Measurements from ENCODE around the gene ADM5. TPM values are rescaled to one million over a fixed set of nuclear protein-coding genes. Genes with fewer than 3 reads are reported as not detected.

ADM5 gene
- 0.99 TPM for polyA plus RNA-seq (ENCODE audit: insufficient read length)

GRCh38 chr19:49689133-49690078, at the start of gene ADM5:
TSS of gene ADM5 (plus strand) at chr19:49689594. CDS start at chr19:49689838, 244 bp downstream.
- no peak for DNase-seq (ENCODE audit: low read depth)

GRCh38 chr19:49640113-49640898, 49.1 kb upstream of the ADM5 start, which contains the start of gene RRAS:
TSS of gene RRAS (minus strand) at chr19:49640143. CDS start at chr19:49640098, 45 bp downstream.
- peak; percentile 99 for DNase-seq (ENCODE audit: low read depth)

GRCh38 chr19:49641688-49642491, 47.5 kb upstream of the ADM5 start, which contains the start of gene SCAF1:
TSS of gene SCAF1 (plus strand) at chr19:49642209. CDS start at chr19:49645027, 2,818 bp downstream.
- DNase-seq (ENCODE audit: low read depth) = peak; percentile 97

DNA sequence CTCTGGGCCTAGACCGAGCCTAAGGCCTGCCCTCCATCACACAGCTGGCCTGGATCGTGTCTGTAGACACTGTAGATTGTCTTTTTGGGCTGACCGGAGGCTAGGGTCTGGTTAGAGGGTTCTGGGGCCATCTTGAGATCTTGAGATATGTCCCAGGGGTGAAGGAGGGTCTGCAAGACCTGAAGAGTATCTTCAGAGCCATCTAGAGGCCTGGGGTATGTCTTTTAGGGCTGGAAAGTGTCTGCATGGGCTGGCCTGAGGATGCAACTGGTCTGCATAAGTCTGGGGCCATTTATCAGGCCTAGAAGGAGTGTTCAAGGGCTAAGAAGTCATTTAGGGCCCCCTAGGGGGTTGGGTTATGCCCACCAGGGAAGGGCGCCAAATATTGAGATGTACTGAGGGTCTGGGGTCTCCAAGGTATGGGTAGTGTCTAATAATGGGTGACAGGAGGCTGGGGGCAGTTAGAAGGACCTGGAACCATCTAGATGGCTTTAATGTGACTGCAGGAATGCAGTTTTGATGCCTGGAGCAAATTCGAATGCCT, 46.8 kb upstream of the ADM5 start:
- DNase-seq (ENCODE audit: low read depth) = no peak

DNA sequence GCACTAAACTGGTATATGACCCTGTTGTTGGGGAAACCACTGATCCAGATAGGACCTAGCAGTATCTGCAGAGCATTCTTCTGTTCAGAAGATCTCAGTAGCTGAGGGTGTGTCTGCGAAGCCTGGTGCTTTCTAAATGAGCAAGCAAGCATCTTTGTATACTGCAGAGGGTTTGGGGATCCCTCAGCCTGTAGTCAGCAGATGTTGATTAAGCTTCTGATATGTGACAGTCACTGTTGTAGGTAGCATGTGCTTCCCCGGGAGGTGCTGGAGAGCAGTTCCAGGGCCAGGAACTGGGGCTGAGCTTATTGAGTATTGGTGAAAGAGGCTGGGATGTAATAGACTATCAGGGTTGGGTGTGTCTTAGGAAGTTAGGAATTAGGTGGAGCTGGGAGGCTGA, 45.9 kb upstream of the ADM5 start:
- no peak for DNase-seq (ENCODE audit: low read depth)

GRCh38 chr19:49645592-49645991, 43.8 kb upstream of the ADM5 start:
- no peak for DNase-seq (ENCODE audit: low read depth)

DNA sequence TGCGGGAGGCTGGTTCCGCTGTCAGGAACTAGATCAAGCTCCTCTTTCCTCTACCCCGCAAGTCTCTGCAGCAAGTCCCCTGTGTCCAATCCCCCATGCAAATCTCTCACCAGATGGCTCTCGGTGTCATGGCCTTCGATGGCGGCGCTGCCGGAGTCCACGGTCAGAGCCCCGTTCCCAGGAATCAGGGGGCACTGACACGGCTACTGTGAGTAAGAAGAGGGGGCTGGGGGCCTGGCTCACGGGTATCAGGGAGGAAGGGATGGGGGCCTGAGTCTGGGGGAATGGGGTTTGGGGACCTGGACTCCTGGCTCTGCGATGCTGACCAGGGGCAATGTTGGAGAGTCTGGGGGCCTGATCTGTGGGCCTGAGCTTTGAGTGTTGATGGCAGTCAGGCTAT, 43.4 kb upstream of the ADM5 start:
- DNase-seq (ENCODE audit: low read depth) = no peak

- no peak for DNase-seq (ENCODE audit: low read depth)
Observed at GRCh38 chr19:49646586-49646985, 42.8 kb upstream of the ADM5 start.

- no peak for DNase-seq (ENCODE audit: low read depth)
Observed at GRCh38 chr19:49651029-49651819, 38.2 kb upstream of the ADM5 start.

DNA sequence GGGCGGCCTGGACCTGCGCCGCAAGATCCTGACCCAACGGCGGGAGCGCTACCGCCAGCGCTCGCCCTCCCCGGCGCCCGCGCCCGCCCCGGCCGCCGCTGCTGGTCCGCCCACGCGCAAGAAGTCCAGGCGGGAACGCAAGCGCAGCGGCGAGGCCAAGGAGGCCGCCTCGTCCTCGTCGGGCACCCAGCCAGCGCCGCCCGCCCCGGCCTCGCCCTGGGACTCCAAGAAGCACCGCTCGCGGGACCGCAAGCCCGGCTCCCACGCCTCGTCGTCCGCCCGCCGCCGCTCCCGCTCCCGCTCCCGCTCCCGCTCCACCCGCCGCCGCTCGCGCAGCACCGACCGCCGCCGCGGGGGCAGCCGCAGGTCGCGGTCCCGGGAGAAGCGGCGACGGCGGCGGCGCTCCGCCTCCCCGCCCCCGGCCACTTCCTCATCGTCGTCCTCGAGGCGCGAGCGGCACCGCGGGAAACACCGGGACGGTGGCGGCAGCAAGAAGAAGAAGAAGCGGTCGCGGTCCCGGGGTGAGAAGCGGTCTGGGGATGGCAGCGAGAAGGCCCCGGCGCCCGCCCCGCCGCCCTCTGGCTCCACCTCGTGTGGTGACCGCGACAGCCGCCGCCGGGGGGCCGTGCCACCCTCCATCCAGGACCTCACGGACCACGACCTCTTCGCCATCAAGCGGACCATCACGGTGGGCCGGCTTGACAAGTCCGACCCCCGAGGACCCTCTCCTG, 37.4 kb upstream of the ADM5 start:
- DNase-seq (ENCODE audit: low read depth) = no peak

- no peak for DNase-seq (ENCODE audit: low read depth)
Observed at GRCh38 chr19:49652551-49653465, 36.6 kb upstream of the ADM5 start.

GRCh38 chr19:49653466-49653806, 36.0 kb upstream of the ADM5 start:
- no peak for DNase-seq (ENCODE audit: low read depth)

- DNase-seq (ENCODE audit: low read depth) = no peak
Observed at GRCh38 chr19:49654581-49654980, 34.8 kb upstream of the ADM5 start.

DNA sequence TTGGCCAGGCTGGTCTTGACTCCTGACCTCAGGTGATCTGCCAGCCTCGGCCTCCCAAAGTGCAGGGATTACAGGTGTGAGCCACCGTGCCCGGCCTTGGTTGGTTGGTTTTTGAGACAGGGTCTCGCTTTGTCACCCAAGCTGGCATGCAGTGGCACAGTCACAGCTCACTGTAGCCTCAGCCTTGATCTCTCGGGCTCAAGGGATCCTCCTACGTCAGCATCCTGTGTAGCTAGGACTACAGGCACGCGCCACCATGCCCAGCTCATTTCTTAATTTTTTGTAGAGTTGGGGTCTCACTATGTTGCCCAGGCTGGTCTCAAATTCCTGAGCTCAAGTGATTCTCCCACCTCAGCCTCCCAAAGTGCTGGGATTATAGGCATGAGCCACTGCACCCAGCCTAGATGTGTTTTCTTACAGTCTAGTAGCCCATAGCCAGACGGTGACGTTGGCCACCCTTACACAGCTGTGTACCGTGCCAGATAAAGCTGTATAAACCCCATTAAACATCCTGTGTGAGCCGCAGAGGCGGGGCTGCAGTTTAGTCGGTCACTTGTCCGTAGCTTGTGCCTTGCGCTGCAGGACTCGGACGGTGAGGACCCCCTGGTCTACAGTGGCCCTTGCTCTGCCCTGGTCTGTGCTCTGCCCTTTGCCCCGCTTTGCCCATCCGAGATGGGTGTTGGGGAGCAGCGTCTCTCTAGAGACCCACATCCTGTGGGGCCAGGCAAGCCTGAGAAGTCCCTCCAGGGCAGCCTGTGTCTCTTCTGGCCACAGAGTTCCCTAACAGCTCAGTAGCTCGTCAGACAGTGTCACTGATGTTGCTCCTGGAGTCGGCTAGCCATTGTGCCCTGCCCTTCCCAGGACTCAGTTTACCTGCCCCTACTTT, 33.6 kb upstream of the ADM5 start:
- no peak for DNase-seq (ENCODE audit: low read depth)

- no peak for DNase-seq (ENCODE audit: low read depth)
Observed at GRCh38 chr19:49656456-49657109, 32.8 kb upstream of the ADM5 start.

- DNase-seq (ENCODE audit: low read depth) = no peak
Observed at GRCh38 chr19:49657493-49658138, 31.8 kb upstream of the ADM5 start.

GRCh38 chr19:49658139-49658517, 31.3 kb upstream of the ADM5 start:
- no peak for DNase-seq (ENCODE audit: low read depth)
